AML-193 (cell line): ENCODE data around the gene TRERF1.

Experiments
- DNase-seq, 2 experiments: peaks; one replicate each; lab custom pipeline; 2025; lab: John Stamatoyannopoulos, UW

TRERF1 gene

DNA sequence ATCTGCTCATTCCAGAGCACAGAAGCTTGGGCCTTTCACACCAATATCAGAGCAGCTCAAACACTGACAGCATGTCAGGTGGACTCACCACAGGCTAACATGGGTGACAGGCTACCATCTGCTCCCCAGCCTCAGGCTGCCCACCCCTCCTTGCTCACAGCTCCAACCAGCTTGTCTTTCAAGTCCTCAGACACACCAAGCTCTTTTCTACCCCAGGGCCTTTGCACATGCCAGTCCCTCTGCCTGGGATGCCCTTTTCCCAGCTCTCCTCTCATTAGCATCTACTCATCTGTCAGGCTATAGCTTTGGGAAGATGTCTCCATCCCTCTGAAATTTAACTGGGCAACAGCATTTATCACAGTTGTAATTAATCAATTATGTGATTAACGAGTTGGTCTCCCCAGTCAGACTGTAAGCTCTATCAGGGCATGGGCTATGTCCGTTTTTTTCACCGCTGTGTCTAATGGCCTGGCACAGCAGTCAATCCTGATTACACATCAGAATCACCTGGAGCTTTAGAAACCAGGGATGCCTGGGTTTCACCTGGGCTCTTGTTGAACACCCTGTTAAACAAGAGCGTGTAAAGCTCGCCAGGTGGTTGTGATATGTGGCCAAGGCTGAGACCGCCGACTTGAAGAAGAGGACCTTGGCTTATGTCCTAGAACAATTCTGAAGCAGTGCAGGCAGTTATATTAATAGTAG lies 145.1 kb downstream of the TRERF1 start:
- no peak for DNase-seq

DNA sequence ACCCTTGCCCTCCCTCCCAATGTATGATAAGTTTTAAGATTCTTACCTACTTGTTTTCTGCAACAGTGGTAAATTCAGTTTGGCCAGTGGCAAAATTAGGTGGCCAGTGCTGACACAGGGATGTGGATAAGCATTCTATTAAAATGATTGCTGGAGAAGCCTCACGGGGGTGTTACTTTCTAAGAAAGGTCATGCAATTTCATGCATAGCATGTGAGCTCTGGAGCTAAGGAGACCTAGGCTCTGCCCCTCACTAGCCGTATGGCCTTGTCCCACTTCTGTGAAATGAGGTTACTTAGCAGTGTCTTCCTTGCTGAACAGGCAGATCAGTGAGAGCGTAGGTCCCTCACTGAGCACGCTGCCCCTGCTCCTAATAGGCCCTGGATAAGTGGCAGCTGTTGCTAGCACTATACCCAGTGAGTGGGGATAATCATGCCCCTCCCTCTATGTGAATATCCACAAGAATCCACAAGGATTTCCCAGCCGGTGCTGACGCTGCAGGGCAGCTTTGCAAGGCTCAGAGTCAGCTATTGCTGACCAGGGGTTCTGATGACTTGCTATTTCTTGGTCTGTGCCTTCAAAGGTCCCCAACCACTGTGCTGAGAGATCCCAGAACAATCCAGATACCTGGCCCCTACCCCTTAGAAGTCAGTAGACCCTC lies 147.5 kb downstream of the TRERF1 start:
- DNase-seq = no peak

DNA sequence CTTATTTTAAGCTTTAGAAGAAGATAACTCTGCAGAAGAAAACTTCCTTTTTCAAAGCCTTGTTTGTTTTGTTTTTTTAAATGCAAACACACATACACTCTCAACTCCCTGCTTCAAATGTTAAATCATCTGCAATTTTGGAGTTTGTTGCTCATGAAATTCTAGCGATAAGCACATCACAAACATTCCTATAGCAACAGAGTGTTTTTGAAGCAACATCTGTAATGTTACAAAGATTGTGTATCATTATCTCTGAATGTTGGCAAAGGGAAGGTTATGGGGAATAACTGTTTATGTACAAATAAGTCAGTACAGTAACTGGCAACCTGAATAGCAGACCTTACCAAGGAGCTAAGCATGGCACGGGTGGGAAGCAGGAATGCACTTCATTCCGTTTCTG lies 149.3 kb downstream of the TRERF1 start:
- DNase-seq = no peak

DNA sequence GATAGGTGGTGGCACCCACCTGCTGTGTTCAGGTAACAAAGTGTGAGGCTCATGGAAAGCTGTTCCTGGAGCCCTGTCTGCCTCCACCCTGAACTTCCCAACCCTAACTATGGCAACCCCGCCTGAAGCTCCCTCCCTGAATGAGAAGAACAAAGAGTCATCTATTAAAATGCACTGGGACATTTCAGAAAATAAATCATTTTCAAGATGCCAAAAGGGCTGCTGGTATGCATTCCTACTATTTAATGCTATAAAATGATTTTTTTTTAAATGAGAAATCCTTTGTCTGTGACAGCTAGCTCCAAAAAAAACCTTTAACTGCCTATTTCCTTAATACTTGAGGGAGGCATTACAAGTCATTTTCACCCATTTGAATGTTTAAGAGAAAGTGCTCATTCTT lies 149.7 kb downstream of the TRERF1 start:
- DNase-seq = no peak

DNA sequence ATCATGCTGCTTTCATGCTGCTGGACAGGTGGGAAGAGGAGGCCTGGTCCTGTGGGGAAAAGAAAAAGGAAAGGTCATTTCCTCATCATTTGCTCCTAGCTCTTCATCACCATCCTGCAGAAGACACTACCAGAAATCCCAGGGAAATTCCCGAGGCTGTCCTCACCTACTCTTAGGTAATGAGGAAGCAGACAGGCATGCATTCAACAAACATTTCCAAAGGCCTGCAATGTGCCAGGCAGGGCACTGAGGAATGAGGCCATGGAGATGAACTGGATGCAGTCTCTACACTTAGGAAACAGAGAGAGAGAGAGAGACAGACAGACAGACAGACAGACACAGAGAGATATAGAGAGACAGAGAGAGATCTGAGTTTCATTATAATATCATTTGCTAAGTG lies 151.0 kb downstream of the TRERF1 start:
- no peak for DNase-seq

DNA sequence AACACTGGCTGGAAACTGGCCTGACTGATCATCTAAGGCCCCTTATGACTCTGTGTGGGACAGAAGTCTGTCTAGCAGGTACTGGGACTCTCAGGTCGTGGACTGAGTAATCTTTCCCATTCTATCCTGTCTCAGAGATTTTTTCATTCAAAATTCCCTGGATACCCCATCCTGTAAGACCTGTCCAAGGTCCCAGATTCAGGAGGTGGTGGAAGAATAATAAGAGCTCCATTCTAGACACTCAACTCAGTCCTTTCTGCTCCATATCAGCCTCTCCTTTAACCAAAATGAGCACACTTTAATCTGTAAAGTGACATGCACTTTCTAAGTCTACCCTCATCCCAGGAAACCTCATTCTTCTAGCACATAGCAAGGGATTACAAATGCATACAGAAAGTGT lies 151.5 kb downstream of the TRERF1 start:
- no peak for DNase-seq

DNA sequence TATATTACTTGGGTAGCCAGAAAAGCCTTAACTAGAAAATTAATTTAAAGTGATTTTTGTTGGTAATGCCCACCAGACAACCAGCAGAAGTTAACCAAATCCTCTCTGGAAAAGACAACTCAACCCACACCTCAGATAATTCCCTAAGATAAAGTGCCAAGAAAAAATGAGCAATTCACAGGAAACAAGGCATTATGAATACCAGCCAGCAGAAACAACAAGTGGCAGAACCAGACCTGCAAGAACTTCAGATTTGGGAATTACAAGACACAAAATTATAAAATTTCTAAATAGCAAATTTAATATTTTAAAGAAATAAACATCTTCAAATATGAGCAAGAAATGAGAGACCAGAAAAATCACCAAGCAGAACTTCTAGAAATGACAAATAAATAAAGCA lies 154.1 kb downstream of the TRERF1 start:
- no peak for DNase-seq

DNA sequence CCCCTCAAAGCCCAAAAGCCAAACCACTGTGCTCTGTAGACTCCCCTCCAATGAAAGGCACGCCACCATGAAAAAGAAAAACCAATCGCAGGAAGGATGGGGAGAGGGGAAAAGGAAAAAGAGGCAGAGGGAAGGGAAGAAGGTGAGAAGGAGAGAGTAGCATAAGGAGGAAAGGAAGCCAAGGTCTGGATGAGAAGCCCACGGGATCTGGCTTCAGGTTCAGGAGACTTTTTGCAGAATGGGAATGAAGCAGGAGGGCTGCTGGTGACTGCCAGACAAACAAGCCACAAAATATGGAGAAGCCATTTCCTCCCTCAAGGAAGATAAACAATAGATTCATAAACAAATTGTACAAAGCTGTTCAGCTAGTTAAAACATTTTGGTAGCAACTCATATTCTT lies 155.1 kb downstream of the TRERF1 start:
- DNase-seq = no peak

GRCh38 chr6:42295677-42296076 lies 156.0 kb downstream of the TRERF1 start:
- no peak for DNase-seq

- no peak for DNase-seq
Measured at GRCh38 chr6:42295181-42295580, 156.5 kb downstream of the TRERF1 start.

DNA sequence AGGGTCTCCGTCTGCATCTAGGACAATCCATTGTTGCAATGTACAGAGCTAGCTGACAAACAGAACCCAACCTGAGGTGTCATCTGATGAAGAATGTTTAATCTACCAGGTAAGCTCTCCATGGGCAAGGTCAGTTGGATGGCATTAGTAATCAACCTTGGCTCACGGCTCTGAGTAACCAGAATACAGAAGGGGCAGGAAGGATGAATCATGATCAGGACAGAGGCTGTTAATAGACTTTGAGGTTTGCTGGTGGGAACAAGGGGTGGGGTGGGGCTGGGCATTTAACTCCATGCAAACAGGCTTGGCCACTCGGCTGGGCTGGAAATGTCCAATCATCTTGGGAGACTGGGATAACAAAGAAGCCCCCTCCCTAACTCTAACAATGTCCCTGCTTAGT lies 157.0 kb downstream of the TRERF1 start:
- DNase-seq = peak in 1 of 2 experiments; percentile 14

- DNase-seq = no peak
Measured at GRCh38 chr6:42293386-42293977, 158.2 kb downstream of the TRERF1 start.

- DNase-seq = no peak
Measured at GRCh38 chr6:42292004-42292740, 159.6 kb downstream of the TRERF1 start.

DNA sequence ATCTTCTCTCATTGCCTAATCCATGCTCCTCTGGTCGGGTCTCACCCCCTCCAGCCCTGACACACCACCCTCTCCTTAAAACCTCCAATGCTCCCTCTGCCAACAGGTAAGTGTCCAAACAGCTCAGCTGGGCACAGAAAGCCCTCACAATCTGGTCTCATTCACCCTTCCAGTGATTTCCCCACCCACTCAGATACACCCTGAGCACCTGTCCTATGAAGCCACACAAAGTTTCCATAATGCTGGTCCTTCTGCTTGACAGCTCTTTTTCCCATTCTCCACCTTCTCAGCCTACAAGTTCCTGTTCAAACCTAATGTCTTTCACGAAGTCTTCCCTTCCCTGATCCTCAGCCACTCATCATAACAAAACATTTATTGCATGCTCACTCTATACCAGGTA lies 164.0 kb downstream of the TRERF1 start:
- no peak for DNase-seq

GRCh38 chr6:42281570-42281969 lies 170.2 kb downstream of the TRERF1 start:
- DNase-seq = no peak

DNA sequence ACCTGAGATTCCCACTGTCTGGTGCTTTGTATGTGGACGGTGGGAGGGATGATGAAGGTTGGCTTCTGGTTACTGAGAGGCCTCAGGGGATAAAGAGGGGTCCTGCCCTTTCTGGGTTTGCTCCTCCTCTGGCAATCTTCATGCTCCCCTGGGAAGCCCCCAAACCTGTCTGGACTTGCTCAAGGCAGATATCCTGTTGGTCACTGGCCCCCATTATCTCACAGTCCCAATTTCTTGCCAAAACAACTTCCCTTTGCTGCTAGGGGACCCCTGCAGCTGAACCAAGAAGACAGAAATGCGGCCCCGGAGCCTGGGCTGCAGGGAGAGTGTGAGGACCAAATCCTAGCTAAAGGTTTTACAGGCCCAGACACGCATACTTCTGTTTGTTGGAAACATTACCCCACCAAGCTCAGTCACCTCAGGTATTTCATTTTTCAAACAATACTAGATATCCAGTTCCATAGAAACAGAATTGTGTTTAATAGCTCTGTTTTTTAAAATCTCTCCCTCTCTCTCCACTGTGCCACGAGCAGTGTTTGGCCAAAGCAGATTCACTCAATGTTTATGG lies 170.7 kb downstream of the TRERF1 start:
- DNase-seq = no peak

DNA sequence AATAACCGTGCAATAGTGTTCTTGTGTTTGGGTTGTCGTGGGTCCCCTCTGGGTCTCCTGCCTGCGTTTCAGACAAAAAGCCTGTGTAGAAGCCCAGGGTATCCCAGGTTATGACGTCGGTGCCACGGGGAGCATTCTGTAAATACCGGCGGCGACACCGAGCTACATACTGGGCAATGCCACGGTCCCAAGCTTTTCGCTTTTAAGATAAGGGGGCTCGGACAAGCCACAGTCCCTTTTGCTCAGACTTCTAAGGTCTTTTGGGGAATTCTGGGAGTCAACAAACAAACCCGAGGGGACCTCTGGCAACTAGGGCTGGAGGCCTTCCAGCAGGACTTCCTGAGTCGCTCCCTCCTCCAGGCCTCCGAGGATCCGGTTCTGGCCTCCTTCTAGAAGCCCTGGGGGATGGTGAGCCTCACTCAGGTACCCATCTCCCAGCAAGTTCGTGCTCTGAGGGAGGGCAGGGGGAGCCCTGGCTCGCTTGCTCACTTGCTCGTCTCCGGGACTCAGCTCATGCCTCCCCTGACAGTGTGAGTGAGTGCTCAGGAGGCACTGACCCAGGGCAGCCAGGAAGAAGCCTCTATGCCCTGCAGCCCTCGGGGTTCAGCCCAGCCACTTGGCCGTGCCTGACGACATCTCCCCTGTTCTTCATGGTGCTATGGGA lies 171.6 kb downstream of the TRERF1 start:
- no peak for DNase-seq

- DNase-seq = no peak
Measured at GRCh38 chr6:42279144-42279781, 172.5 kb downstream of the TRERF1 start.

GRCh38 chr6:42278131-42278853 lies 173.4 kb downstream of the TRERF1 start:
- no peak for DNase-seq

DNA sequence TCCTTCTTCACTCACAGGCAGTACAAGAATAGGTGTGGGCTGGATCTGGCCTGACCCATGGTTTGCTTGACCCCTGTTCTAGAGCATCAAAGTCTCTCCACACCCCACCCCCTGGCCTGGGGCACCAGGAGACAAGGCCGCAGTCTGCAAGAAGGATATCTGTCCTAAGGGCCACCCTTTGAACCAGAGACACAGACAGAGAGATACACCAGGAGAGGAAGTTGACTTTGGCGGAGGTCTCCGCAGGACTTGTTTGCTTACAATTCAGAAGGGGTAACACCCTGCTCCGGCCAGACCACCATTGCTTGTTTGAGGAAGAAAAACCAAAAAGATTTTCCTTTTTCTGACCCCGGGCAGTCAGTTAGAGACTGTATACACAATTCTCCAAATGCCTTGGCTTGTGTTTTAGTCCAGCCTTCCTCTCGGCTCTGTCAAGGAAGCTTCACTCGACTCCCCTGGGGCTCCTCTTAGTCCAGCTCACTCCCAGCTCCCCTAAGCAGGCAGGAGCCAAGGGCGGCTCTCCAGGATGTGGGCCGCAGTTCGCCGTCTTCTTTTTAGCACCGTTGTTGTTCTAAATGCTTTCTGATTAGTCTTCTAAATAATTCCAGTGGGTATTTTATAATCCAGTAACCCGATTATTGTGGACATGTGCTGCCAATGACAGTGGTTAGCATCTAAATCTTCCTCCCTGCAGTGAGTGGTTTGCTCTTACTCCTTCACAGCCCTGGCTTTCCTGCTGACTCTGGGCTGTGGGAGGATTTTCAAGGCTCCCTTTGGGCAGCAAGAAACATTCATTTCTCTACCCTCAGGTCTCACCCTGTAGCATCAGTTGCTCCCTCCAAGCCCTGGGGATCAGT lies 175.5 kb downstream of the TRERF1 start:
- DNase-seq = no peak
